ENCODE data around the gene PLEKHO1.

The PLEKHO1 gene

DNA sequence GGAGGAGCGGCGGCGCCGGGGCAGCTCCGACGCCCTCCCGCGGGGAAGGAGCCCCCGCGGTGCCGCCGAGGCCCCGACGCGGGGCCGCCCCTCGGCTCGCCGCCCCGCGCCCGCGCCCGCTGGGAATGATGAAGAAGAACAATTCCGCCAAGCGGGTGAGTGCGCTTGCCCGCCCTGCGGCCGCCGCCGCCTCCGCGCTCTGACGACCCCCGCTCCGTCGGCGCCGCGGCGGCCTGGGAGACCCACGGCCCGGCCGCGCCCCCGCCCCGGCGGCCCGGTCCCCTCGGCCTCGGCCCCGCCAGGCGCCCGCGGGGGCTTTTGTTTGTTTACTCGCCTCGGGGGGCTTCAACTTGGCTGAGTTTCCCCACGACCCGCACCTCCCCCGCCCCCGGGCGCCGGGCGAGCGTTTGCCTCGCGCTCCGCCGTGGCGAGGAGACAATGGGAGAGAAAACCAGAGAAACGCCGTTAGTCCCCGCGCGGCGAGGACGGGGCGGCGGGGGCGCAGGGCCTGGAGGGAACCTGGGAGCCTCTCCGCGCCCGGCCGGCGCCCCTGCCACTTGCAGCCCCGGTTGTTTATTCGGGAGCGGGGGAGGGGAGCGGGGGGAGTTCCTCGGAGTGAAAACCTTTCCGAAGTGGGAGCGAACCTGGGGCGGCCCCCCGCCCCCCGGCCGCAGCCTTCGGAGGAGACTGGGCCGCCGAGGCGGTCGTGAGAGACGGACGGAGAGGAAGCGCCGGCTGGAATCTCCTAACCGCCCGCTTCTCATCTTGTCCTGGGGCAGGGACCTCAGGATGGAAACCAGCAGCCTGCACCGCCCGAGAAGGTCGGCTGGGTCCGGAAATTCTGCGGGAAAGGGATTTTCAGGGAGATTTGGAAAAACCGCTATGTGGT is 661 bp downstream of the PLEKHO1 start:
- DNase-seq: no peak

DNA sequence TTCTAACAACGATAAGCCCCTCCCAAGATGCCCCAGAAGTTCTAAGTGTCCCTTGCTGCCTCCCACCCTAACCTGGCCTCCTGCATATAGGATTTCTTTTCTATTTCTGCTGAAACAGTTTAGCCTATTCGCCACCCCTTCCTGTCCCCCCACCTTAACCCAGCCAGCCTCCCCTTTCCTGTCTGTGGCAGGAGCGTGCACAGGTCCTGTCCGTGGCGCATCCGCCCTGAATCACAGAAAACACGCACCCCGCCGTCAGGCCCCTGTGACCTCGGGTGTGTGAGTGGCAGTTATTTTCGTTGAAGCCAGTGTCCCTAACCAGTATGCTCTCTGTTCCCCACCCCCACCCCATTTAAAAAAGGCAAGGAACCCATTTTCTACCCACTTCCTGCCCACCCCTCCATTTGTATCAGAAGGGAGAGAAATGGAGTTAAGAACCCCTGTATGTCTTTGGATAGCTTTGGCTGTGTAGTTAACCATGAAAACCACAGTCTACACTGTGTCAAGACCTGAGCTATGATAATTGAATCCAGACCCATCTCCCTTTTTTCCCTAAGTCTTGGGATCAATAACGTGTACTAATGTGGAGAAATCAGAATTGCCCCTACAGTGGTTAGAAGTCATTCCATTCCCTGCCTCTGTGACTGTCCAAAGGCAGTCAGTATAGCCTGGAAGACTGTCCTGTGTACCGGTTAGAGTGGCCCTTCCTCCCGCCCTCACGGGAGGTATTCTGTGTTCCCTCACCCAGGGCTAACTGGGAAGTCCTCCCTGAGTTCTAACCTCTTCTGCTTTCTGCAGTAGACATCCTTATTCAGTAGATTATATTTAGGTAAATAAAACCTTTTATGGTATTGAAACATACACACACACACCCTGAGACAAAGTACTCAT is 1.8 kb downstream of the PLEKHO1 start:
- DNase-seq: no peak

DNA sequence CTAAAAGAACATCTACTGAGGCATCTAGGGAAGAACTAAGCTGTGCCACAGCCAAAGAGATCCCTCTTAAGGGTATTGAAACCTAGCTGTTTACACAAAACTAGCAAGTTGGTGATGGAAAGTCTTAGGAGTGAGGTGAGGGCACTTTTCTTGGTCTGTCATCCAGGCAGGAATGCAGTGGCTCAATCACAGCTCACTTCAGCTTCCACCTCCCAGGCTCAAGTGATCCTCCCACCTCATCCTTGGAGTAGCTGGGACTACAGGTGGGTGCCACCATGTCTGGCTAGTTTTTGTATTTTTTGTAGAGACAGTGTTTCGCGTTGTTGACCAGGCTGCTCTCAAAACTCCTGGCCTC is 2.4 kb downstream of the PLEKHO1 start:
- no peak for DNase-seq

DNA sequence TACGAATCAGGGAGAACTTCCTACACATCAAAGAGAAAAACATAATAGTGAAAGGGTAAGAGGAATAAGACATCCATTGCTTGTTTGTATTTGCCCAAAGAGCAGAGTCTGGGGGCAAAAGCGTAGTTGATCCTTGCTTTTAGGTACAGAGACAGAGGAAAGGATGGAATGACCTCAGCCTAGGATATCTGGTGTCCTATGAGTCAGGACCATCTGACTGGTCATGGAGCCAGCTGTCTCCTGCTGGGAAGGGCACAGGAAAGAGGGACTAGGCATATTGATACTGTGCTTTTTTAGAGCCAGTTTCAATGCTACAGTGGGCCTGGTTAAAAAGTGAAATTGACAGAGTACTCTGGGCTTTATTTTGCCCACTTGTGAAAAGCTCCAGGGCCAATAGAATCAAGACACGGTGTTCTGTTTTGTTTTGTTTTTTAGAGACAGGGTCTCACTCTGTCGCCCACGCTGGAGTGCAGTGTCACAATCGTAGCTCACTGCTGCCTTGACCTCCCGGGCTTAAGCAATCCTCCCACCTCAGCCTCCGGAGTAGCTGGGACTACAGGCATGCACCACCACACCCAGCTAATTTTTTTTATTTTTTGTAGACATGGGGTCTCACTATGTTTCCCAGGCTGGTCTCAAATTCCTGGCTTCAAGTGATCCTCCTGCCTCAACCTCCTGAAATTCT is 3.2 kb downstream of the PLEKHO1 start:
- no peak for DNase-seq

DNA sequence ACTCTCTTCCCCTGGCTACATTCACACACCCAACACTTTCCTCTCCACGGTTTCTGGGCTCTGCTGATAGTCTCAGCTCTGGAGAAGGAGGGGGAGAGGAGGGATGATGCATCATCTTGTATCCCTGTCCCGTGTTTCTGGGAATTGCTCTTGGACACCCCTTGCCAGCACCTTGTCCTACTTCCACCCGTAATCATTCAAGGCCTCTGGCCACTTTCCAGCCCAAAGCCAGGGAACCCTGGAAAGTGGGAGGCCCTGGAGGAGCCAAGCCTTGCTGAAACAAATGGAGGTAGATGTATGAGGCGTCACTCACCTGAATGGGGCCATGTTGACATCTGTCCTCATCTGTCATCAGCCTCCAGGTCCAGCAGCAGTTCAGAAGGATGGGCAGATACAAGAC is 4.4 kb downstream of the PLEKHO1 start:
- DNase-seq: no peak

DNA sequence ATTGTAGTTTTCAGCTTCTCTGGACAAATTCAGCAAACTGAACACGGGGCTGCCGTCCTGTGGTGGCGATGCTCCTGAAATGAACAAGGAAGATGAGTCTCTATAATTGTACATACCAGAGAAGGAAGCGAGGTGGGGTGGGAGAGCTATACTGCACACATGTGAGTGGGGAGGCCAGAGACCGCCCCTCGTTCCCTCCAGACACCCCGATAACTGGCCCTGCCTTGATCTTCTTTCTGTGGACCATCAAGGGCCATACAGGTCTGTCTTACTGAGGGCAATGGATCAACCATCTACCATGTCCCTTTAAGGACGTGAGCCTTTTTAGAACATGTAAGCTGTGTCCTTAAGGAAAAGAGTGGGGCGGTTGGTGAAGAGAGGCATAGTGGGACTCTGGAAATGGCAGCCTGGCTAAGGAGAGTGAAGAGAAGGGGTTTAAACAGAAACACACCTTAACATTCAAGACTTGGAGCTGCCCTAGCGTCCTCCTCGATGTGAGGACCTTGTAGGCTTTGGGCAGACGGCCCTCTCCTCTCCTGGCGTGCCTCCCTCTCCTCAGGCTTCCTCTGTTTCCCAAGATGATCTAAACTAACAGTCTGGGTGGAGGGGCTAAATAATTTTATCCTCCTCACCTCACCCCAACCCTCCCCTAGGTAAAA is 5.8 kb downstream of the PLEKHO1 start:
- no peak for DNase-seq

DNA sequence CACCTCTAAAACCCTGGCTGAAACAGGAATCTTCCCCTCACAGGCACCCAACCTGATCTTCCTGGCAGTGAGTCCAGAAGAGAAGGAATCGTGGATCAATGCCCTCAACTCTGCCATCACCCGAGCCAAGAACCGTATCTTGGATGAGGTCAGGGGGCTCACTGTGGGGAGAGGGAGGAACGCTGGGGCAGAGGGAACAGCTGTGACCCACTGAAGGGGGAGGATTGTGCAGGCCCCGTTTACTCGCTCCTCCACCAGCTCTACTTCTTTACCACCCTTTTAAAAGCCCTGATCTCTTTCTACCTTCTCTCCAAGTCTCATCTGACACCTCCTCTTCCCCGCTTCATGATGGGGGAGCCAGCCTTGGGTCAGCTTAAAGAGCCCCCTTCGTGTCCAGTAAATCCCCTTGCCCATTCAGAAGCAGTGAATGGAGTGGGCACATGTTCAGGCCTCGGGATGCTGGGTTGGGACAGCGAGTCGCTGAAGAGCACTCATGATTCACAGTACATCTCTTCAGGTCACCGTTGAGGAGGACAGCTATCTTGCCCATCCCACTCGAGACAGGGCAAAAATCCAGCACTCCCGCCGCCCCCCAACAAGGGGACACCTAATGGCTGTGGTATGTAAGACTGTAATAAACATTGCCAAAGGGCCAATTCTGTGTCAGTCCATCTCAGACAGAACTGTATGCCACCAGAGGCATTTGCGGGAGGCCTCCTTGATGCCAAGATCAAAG is 7.3 kb downstream of the PLEKHO1 start:
- DNase-seq: no peak

DNA sequence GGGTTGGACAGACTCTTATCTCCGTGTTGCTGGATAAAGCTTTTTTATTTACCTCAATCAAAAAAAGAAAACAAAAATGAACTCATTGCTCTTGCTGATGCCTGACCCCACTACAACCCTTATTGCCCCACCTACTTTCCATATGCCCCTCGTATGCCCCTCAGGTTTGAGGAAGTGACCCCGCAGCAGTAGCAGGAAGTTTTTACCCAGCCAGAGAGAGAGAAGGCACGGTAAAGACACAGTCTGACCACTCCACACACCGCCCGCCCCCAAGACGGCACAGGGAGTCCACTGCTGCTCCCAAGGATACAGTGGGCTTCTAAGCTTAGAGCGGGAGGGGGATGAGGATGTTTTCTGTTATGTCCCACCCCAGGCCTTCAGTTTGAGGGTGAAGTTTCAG is 9.8 kb downstream of the PLEKHO1 start:
- no peak for DNase-seq

DNA sequence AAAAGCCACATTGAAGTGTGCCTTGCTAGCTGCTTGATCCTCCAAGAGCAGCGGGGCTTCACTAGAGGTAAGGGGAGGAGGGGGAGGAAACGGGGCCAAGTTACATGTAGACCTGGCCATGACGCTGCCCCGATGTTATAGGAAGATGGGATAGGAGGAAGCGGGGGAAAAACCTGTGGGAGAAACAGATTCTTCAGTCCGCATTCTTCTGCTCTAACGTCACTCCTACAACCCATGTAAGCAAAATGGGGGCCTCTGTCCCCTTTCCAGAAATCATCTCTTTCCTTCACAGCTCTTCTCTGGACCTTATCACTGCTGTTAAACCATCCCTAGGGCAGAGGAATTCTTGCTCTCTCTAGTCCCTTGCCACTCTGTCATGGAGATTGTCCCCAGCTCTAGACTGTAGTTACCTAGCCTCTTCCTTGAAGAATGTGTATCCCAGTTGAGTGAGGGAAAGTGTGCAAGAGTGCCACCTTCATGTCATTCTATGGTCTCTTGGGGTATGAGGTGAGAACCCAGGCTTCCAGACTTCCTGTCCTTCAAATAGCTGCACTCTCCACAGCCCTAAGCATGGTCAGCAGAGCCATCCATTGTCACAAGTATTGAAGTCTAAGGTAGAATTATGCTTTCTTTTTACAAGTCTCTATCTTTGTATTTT is 11.4 kb downstream of the PLEKHO1 start:
- no peak for DNase-seq

DNA sequence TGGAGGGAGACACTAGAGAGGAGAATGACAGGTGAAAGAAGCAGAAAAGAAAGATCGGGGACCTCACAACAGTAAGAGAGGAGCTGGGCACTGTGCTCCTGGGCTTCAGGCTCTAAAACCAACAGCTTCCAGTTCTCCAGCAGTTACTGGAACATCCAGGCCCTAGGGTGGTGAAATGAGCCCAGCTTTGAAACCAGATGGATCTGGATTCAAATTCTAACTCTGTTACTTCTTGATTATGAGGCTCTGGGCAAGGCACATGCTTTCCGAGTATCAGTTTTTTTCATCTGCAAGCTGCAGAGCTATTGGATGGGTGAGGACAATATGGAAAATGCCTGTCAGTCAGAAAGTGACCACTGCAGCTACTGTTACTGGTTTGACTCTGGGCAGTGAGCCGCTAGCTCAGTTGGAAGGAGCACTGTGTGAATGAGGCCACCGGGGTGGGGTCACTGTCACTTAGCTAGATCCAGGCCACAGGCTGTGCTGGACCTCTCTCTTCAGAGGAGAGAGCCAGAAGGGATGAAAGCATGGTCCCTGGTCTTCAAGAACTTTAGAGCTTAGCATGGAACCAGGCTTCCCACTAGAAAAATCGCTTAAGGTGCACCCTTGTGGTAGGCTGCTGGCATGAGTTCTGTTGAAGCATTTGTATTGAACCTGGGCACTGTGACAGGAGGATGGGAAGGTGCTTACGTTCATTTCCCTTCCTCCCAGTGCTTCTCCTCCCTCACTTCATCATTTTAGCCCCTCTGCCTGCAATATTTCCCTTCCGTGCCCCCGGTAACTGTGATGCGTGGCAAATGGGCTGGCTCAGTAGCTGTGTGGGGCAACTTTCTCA is 12.2 kb downstream of the PLEKHO1 start:
- no peak for DNase-seq

DNA sequence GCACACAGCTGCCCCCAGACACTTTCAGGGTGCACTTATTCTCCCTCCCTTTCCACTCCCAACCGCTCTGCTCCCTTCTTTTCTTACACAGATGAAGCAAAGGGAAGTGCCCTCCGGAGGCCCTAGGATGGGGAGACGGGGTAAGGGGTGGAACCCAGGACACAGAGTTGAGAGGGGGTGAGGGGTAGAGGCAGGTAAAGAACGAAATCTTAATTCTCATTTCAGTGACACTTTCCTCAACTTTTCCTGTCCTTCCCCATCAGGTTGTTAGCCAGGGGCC is 12.8 kb downstream of the PLEKHO1 start:
- DNase-seq: no peak

DNA sequence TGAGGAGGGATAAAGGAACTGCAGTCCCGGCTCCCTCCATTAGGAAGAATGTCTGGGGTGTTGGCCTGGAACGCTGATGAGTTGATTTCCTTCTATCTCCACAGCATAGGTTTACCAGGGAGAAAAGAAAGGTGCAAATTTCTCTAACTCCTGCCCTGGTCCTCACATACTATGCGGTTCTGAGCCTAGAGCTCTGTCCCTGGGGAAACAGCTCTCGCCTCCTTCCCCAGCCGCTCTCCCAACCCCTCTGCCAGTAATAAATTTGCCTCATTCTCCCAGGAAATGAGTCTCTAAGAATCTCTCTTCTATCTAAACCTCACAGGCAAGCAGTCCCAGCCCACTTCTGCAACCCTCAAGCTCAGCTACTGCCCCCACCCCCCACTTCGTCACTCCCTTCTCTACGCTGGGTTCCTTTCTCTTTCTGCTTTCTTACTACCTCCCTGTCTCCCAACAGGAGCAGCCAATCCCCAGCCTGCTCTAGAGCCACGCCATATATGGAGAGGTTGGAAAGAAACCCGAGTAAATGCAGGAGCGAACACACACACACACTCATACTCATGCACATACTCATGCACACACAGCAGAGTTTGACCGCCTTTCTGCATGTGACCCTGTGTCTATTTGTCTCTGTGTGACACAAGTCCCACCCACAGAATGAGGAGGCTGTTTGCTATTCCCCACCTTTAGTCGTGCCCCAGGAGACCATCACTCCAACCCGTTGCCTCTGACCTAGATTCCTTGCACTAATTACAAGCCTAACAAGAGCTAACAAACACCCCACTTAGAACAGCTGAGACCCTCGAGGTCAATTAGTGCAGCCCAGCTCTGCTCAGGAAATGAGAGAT is 13.4 kb downstream of the PLEKHO1 start:
- DNase-seq: peak; percentile 42

DNA sequence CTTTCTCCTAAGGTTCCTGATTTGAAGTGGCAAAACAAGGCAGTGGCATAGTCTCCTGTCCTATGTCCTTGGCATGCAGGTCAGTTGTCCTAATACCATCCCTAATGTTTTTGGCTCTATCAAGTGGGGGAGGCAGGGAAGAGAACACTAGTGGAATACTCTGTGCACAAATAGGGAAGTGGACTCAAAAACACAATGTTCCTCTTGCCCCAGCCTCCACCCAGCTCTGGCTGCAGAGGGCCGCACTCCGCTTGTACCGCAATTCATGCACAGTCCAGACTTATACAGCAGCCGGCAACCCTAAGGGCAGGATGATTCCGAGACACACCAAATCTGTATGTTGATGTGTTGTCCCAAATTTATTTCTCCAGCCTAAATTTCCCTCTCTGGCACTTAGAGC is 14.5 kb downstream of the PLEKHO1 start:
- DNase-seq: no peak

DNA sequence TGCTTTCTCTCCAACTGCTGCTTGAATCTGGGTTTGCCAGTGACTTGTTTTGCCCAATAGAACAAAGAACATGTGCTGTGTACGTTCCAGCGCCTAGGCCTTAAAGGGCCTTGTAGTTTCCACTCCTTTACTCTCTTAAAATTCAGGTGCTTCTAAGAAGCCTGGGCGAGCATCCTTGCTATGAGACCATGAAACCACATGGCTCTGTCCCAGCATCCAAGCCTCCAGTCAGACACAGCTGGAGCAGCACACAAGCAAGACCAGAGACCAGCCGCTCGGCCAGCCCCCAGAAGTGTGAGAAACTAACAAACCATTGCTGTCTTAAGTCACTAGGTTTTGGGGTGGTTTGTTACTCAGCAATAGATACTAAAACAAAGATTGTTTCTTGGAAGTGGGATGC is 15.1 kb downstream of the PLEKHO1 start:
- DNase-seq: no peak

DNA sequence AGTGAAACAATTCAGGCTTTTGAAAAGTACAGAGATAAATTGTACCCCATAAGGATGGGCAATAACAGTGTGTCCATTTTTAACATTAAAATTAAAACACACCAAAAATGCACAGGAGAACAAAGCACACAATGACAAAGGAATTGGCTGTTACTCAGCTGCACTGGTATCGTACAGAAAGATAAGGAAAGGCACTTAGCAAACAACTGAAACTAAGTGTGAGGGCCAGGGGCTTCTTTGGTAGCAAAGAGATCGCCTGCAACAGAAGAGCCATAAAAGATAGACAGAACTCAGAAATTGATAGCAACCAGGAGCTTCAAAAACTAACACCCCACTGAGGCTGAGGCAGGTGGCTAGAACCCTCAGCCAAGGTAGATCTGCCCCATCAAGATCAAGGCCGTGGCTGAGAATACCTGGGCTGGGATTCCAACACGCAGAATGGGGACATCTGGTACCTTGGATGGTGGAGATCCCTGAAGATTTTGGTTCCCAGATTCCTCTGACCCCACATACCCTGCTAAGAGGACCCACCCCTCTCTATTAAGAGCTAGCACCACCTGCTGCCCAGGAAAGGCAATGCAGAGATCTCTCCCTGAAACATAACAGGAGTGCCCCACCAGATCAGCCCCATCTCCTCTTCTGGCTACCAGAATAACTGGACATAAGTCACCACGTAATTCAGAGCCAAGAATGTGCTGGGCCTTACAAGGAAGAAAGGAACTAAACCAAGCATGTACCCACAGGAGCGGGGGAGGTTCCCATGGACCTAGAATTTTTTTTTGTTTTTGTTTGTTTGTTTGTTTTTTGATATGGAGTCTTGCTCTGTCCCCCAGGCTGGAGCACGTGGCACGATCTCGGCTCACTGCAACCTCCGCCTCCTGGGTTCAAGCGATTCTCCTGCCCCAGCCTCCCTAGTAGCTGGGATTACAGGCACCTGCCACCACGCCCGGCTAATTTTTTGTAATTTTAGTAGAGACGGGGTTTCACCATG is 16.2 kb downstream of the PLEKHO1 start:
- DNase-seq: peak; percentile 38

DNA sequence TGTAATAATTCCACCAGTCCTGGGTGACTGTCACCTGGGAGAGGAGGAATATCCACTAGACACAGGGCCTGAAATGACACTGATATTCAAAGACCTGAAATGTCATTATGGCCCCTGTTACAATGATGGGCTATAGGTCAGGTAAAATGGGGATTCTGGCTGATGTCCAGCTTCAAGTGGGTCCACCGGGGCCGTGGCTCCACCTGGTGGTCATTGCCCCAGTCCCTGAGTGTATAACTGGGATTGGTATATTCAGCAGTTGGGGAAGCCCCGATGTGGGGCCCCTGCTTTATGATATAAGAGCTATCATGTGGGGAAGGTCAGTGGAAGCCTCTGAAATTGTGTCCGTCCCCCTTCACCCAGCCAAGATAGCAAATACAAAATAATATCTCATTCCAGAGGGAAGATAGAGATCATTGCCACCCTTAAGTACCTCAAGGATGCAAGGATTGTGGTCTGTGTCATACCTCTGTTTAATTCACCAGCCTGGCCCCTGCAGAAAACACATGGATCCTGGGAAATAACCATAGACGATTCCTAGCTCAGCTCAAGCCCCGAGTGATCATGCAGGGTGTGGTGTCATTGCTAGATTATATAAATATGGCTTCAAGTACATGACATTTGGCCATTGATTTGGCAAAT is 19.4 kb downstream of the PLEKHO1 start:
- DNase-seq: peak; percentile 32

DNA sequence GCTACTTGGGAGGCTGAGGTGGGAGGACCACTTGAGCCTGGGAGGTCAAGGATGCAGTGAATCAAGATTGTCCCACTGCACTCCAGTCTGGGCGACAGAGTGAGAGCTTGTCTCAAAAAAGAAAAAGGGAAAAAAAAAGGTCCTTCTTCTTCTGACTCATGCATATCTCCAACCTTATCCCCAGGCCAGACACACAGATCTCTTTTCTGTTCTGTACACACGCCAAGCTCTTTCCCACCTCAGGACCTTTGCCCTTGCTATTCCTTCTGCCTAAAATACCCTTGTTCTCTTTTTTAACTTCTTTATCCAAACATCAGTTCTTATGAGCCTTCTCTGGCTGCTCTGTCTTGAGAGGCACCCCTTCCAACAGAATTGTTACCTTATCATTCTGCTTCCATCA is 22.1 kb downstream of the PLEKHO1 start:
- no peak for DNase-seq

DNA sequence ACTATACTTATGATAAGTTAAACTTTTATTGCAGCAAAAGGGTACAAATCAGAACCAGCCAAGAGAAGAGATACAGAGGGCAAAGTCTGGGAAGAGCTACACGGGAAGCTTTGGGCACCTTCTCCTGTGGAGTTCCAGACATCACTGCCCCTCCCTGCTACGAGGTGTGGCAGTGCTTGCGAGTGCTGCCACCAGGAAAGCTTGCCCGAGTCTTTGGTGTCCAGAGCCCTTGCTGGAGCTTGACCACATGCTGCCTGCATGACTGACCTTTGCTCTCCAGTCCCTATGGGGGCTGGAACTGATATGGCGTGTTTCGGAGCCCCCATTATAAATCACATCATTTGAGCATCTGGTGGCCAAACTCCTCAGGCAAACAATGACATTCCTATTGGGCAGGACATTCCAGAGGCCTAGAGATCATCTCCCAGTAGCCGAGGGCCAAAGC is 23.4 kb downstream of the PLEKHO1 start:
- no peak for DNase-seq
